ENCODE results near the gene SLC3A2.

The SLC3A2 gene

GRCh38 chr11:62881579-62882430 lies 1.1 kb downstream of the SLC3A2 start:
- peak; percentile 85 to 97 (median 90) for DNase-seq

- no peak for DNase-seq
Observed at GRCh38 chr11:62882431-62882749, 1.7 kb downstream of the SLC3A2 start.

- no peak for DNase-seq
Observed at GRCh38 chr11:62882788-62883501, 2.2 kb downstream of the SLC3A2 start.

GRCh38 chr11:62883673-62884072 lies 3.0 kb downstream of the SLC3A2 start:
- no peak for DNase-seq

GRCh38 chr11:62885137-62885750 lies 4.5 kb downstream of the SLC3A2 start:
- no peak for DNase-seq

GRCh38 chr11:62888406-62888805 lies 7.7 kb downstream of the SLC3A2 start:
- no peak for DNase-seq

GRCh38 chr11:62889126-62889483 lies 8.4 kb downstream of the SLC3A2 start:
- no peak for DNase-seq

GRCh38 chr11:62889484-62890437 lies 9.1 kb downstream of the SLC3A2 start:
- DNase-seq: no peak

GRCh38 chr11:62892077-62892922 lies 11.6 kb downstream of the SLC3A2 start:
- DNase-seq: no peak

- DNase-seq: no peak
Observed at GRCh38 chr11:62895501-62895900, 14.8 kb downstream of the SLC3A2 start.

- no peak for DNase-seq
Observed at GRCh38 chr11:62896049-62896448, 15.4 kb downstream of the SLC3A2 start.

- no peak for DNase-seq
Observed at GRCh38 chr11:62897311-62897710, 16.6 kb downstream of the SLC3A2 start.

- DNase-seq: no peak
Observed at GRCh38 chr11:62898027-62898426, 17.3 kb downstream of the SLC3A2 start.

- DNase-seq: no peak
Observed at GRCh38 chr11:62902932-62903331, 22.2 kb downstream of the SLC3A2 start.

- no peak for DNase-seq
Observed at GRCh38 chr11:62905296-62905695, 24.6 kb downstream of the SLC3A2 start.

- DNase-seq: peak; percentile 43 to 80 (median 60)
Observed at GRCh38 chr11:62905927-62906531, 25.3 kb downstream of the SLC3A2 start.

- DNase-seq: no peak
Observed at GRCh38 chr11:62908468-62909072, 27.9 kb downstream of the SLC3A2 start.

- no peak for DNase-seq
Observed at GRCh38 chr11:62909107-62909894, 28.6 kb downstream of the SLC3A2 start.

GRCh38 chr11:62910141-62910882 lies 29.6 kb downstream of the SLC3A2 start:
- no peak for DNase-seq
